Kidney (tissue), 14 donors: ENCODE results near the gene QSOX2. TPM values are rescaled to one million over a fixed set of nuclear protein-coding genes. Genes with fewer than 3 reads are reported as not detected.

Source experiments
- DNase-seq, 5 donors: peaks; one replicate each; pipeline ENCODE4 v3.0.0-alpha.2; 2013 to 2020
- FAIRE-seq: peaks from 2 replicates; lab custom pipeline; 2012; peaks lifted over from hg19 to GRCh38; lab: Jason Lieb, UNC
- H3K27ac ChIP-seq, 2 donors: one replicate each; pipeline ENCODE4 v1.7.0; 2013; ENCODE audit warnings: low read depth in 2 of 2, low read length in 2 of 2, inconsistent platforms in 1 of 2
- H3K27me3 ChIP-seq: one replicate; pipeline ENCODE4 v1.7.1; 2013; ENCODE audit warnings: low read length, inconsistent platforms; ENCODE audit not compliant: control insufficient read depth, insufficient read depth
- H3K36me3 ChIP-seq, 3 donors: one replicate each; pipeline versions ENCODE4 v1.7.0 to v1.7.1; 2013; ENCODE audit warnings: low read length in 3 of 3, control low read depth in 1 of 3, inconsistent platforms in 1 of 3; ENCODE audit not compliant: insufficient read depth in 3 of 3, control insufficient read depth in 2 of 3
- H3K4me1 ChIP-seq, 3 donors: one replicate each; pipeline versions ENCODE4 v1.7.0 to v1.7.1; 2013; ENCODE audit warnings: low read length in 3 of 3, inconsistent platforms in 1 of 3, low read depth in 1 of 3; ENCODE audit not compliant: control insufficient read depth in 2 of 3, insufficient read depth in 2 of 3
- H3K4me3 ChIP-seq, 3 donors: one replicate each; pipeline versions ENCODE4 v1.7.0 to v1.8.1; 2013; ENCODE audit warnings: low read length in 3 of 3, control low read depth in 1 of 3, inconsistent platforms in 1 of 3
- H3K9ac ChIP-seq, 3 donors: one replicate each; pipeline versions ENCODE4 v1.7.0 to v1.7.1; 2013; ENCODE audit warnings: low read length in 3 of 3, control low read depth in 1 of 3, inconsistent platforms in 1 of 3
- H3K9me3 ChIP-seq, 3 donors: one replicate each; pipeline versions ENCODE4 v1.7.0 to v1.7.1; 2013; ENCODE audit warnings: low read length in 3 of 3, control low read depth in 1 of 3, inconsistent platforms in 1 of 3; ENCODE audit not compliant: control insufficient read depth in 2 of 3, insufficient read depth in 1 of 3
- CTCF ChIP-seq: IDR thresholded peaks from 3 replicates; pipeline ENCODE4 v1.5.1; 2012; ENCODE audit warnings: mild to moderate bottlenecking, moderate library complexity, borderline replicate concordance; ENCODE audit not compliant: insufficient read depth; ENCODE audit errors: extremely low read depth
- intact Hi-C: fragments of 100-400 bp; cut with DNase I; formaldehyde crosslinking; loops from one replicate; pipeline ENCODE4 v1.11.1; 2022
- polyA plus RNA-seq: library from polyadenylated mRNA; stranded (reverse); fragments of 350-450 nt; fragmentation: Illumina TruSeq; extraction: RNeasy Lipid Tissue Mini Kit (QIAGEN cat#74804); gene quantifications from one replicate; pipeline ENCODE4 v1.2.3, GENCODE V29; 2014; ENCODE audit warnings: low read depth, low replicate concordance; ENCODE audit not compliant: insufficient read depth
- total RNA-seq: library from RNA; stranded (reverse); fragmentation: NEBNext Ultra II Directional; extraction: Animal tissue kit (Norgen Biotek cat#: 25700); gene quantifications from one replicate; pipeline ENCODE4 v1.2.1, GENCODE V29; 2021
- donor health status: control.
- donor health status: control.
- donor health status: control.
- donor health status: control.
- donor health status: control.
- donor health status: DM: yes; HTN: yes; CAD: no.
- donor health status: Normal renal cell carcinoma (clear cell type).

QSOX2 gene
- total and polyA plus RNA-seq, 2 donors from 2014 or later, result 4.0 to 10.1 TPM

- Histone ChIP-seq H3K27ac (no peak overlapping the region), H3K4me3 (no peak overlapping the region), H3K9ac (no peak overlapping the region), H3K4me1 (no peaks in the 10 kb centered on the region), H3K36me3 (no peaks in the 10 kb centered on the region), H3K27me3 (peaks cover 43% of the 10 kb centered on the region), H3K9me3 (no peaks in the 10 kb centered on the region)
- FAIRE-seq, result no peak
- intact Hi-C loops, result no loop called here
- no peak for DNase-seq
- TF ChIP-seq CTCF, result no peak
Measured at GRCh38 chr9:136199391-136200288, 46.0 kb downstream of the QSOX2 start.

- Histone ChIP-seq H3K9me3 (no peaks in the 10 kb centered on the region), H3K4me1 (no peaks in the 10 kb centered on the region), H3K27ac (no peak overlapping the region), H3K27me3 (peaks cover 40% of the 10 kb centered on the region), H3K4me3 (no peak overlapping the region), H3K9ac (no peak overlapping the region), H3K36me3 (no peaks in the 10 kb centered on the region)
- intact Hi-C loops, result no loop called here
- no peak for TF ChIP-seq CTCF
- FAIRE-seq, result no peak
- DNase-seq, result no peak
Measured at GRCh38 chr9:136198605-136199083, 47.0 kb downstream of the QSOX2 start.

GRCh38 chr9:136197930-136198604 is 47.5 kb downstream of the QSOX2 start:
- DNase-seq, result no peak
- H3K9ac ChIP-seq, result no peak overlapping the region
- no peaks in the 10 kb centered on the region for H3K9me3 ChIP-seq
- intact Hi-C loops, result no loop called here
- TF ChIP-seq CTCF, result no peak
- H3K36me3 ChIP-seq, result no peaks in the 10 kb centered on the region
- H3K4me1 ChIP-seq, result no peaks in the 10 kb centered on the region
- no peak overlapping the region for H3K27ac ChIP-seq
- peaks cover 37% of the 10 kb centered on the region for H3K27me3 ChIP-seq
- H3K4me3 ChIP-seq, result no peak overlapping the region
- FAIRE-seq, result no peak
